Sigmoid colon (tissue), 4 donors: ENCODE results near the gene OXLD1.

ENCODE experiments used
- EP300 ChIP-seq, 4 donors: sonication (generic); formaldehyde crosslinking; IDR thresholded peaks; one replicate each; pipeline ENCODE4 v1.6.1; 2017; ENCODE audit warnings: antibody characterized with exemption in 4 of 4
- POLR2A ChIP-seq, 2 donors: fragments of 450-650 bp; IDR thresholded peaks; one replicate each; pipeline ENCODE4 v1.6.1; 2016; ENCODE audit warnings: antibody characterized with exemption in 2 of 2, mild to moderate bottlenecking in 2 of 2, moderate library complexity in 2 of 2
- POLR2AphosphoS5 ChIP-seq, 4 donors: sonication (generic); formaldehyde crosslinking; IDR thresholded peaks; one replicate each; pipeline ENCODE4 v1.6.1; 2017; ENCODE audit warnings: antibody characterized with exemption in 4 of 4
- TF ChIP-seq, protein P1 (sequence below), 4 experiments: fragments of 450-650 bp in 3 of 4; fragments of 200-600 bp in 1 of 4; IDR thresholded peaks; one replicate each; pipeline ENCODE4 v1.5.1; 2016 to 2019; ENCODE audit warnings: antibody characterized with exemption in 4 of 4, mild to moderate bottlenecking in 3 of 4, moderate library complexity in 2 of 4

DNA sequence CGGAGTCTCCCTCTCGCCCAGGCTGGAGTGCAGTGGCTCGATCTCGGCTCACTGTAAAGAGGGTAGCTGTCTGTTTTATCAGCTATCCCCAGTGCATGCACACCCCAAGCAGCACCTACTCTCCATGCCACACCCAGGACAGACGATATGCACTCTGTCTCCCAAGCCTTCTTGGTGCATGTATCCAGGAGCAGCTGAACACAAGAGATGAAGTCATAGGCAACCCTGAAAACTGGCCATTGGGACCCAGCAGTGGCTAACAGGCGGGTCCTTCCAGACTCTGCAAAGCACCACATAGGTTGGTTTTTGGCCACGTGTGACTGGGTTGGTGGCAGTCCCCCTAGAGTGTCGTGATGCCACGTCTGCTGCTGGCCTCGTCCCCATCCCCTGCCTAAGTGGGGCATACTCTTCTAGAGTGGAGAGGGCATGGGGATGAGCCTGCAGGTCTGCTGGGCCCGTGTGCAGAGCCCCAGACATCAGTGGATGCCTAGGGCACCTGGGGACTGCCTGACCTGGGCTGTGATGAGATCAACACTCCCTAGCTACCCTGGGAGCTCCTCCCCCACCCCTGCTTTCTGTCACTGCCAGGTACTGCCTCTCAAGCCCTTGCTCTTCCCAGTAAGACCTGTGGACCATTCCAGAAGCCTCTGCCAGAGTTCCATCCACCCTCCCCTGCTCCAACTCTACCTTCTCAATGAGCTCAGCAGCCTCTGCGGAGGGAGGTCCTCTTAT, 19.4 kb downstream of the OXLD1 start:
- TF ChIP-seq, protein P1, sequence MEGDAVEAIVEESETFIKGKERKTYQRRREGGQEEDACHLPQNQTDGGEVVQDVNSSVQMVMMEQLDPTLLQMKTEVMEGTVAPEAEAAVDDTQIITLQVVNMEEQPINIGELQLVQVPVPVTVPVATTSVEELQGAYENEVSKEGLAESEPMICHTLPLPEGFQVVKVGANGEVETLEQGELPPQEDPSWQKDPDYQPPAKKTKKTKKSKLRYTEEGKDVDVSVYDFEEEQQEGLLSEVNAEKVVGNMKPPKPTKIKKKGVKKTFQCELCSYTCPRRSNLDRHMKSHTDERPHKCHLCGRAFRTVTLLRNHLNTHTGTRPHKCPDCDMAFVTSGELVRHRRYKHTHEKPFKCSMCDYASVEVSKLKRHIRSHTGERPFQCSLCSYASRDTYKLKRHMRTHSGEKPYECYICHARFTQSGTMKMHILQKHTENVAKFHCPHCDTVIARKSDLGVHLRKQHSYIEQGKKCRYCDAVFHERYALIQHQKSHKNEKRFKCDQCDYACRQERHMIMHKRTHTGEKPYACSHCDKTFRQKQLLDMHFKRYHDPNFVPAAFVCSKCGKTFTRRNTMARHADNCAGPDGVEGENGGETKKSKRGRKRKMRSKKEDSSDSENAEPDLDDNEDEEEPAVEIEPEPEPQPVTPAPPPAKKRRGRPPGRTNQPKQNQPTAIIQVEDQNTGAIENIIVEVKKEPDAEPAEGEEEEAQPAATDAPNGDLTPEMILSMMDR (IDR thresholded peaks at IDR 0.05): no peak
- no peak for TF ChIP-seq POLR2AphosphoS5 (IDR thresholded peaks at IDR 0.05)
- TF ChIP-seq EP300 (IDR thresholded peaks at IDR 0.05): no peak
- TF ChIP-seq POLR2A (IDR thresholded peaks at IDR 0.05): no peak
